Lower leg skin (tissue), 4 donors: ENCODE data around the gene OTUD7B. TPM values are rescaled to one million over a fixed set of nuclear protein-coding genes. Genes with fewer than 3 reads are reported as not detected.

Source experiments
- DNase-seq, 2 donors: peaks; one replicate each; pipeline ENCODE4 v3.0.0-alpha.2; 2019; ENCODE audit warnings: low spot score in 2 of 2
- H3K4me3 ChIP-seq: fragments of 200-600 bp; sonication (generic); 2 replicates; pipeline ENCODE4 v1.5.1; 2017; ENCODE audit warnings: mild to moderate bottlenecking, low read depth; ENCODE audit not compliant: poor library complexity, severe bottlenecking
- POLR2A ChIP-seq, 2 donors: fragments of 450-650 bp; IDR thresholded peaks; one replicate each; pipeline ENCODE4 v1.6.1; 2016 to 2017; ENCODE audit warnings: antibody characterized with exemption in 2 of 2, mild to moderate bottlenecking in 1 of 2, moderate library complexity in 1 of 2
- WGBS, 2 donors: methylation state at CpG; one replicate each; pipeline ENCODE4 v1.1.5; 2018; 5-methylcytosine and 5-hydroxymethylcytosine counted together
- intact Hi-C: fragments of 100-400 bp; cut with DNase I; formaldehyde crosslinking; loops from one replicate; pipeline ENCODE4 v1.15.0; 2023; ENCODE audit warnings: low total_unique reads
- total RNA-seq, 4 donors: library from RNA; depleted of rRNA; stranded (reverse); fragments of >200 nt; gene quantifications; one replicate each; pipeline ENCODE4 v1.1.0, GENCODE V29; 2016
- TF ChIP-seq, protein P1 (sequence below), 3 donors: fragments of 450-650 bp; IDR thresholded peaks; one replicate each; pipeline ENCODE4 v1.5.1; 2016; ENCODE audit warnings: antibody characterized with exemption in 3 of 3, mild to moderate bottlenecking in 3 of 3, moderate library complexity in 2 of 3

The OTUD7B gene
- total RNA-seq, 4 donors from 2014 or later = 16.9 to 21.4 (median 18.4) TPM

DNA sequence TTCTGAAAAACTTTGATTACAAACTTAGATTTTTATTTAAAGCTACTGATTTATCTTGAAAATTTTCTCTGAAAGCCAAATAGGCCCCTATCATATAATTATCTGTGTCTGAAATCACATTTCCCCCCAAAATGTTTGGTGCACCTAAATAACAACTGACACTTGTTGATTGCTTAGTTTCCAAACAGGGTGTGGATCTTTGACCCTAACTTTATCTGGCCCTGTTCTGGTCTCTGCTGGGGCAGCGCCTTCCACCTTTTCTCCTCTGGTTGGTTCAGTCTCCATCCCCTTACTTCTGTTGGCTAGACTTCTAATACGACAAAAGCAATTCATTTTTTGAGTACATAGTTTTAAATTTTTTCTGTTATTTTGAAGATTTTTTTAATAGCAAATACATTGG is 10.2 kb upstream of the OTUD7B start:
- 94 to 96% methylated on average over 2 of the region's 2 CpGs for WGBS, 2 donors
- no peak for TF ChIP-seq POLR2A (IDR thresholded peaks at IDR 0.05)
- TF ChIP-seq, protein P1, sequence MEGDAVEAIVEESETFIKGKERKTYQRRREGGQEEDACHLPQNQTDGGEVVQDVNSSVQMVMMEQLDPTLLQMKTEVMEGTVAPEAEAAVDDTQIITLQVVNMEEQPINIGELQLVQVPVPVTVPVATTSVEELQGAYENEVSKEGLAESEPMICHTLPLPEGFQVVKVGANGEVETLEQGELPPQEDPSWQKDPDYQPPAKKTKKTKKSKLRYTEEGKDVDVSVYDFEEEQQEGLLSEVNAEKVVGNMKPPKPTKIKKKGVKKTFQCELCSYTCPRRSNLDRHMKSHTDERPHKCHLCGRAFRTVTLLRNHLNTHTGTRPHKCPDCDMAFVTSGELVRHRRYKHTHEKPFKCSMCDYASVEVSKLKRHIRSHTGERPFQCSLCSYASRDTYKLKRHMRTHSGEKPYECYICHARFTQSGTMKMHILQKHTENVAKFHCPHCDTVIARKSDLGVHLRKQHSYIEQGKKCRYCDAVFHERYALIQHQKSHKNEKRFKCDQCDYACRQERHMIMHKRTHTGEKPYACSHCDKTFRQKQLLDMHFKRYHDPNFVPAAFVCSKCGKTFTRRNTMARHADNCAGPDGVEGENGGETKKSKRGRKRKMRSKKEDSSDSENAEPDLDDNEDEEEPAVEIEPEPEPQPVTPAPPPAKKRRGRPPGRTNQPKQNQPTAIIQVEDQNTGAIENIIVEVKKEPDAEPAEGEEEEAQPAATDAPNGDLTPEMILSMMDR (IDR thresholded peaks at IDR 0.05) = no peak
- no peak overlapping the region for H3K4me3 ChIP-seq
- no peak for DNase-seq
- intact Hi-C loops = no loop called here

DNA sequence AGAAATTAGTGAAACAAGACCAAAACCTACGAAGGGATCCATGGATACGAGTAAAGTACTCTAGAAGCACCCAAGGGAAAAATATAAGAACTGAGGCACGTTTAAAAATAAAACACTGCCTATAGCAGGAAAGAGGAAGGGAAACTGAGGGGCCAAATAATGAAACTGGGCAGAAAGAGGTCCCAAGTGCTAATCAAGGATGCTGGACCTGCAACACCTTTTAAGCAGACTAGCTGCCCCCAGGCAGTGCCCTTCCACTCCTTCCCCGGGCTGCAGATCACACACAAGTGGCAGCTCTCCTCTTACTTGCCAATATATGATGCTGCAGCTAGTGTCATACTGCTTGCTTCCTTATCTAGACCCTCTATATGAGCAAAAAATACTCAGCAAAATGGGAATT is 7.6 kb upstream of the OTUD7B start:
- intact Hi-C loops = no loop called here
- no peak for DNase-seq
- TF ChIP-seq POLR2A (IDR thresholded peaks at IDR 0.05) = no peak
- TF ChIP-seq, protein P1 (IDR thresholded peaks at IDR 0.05) = no peak
- no peak overlapping the region for H3K4me3 ChIP-seq
- 82 to 87% methylated on average over 4 of the region's 4 CpGs for WGBS, 2 donors

DNA sequence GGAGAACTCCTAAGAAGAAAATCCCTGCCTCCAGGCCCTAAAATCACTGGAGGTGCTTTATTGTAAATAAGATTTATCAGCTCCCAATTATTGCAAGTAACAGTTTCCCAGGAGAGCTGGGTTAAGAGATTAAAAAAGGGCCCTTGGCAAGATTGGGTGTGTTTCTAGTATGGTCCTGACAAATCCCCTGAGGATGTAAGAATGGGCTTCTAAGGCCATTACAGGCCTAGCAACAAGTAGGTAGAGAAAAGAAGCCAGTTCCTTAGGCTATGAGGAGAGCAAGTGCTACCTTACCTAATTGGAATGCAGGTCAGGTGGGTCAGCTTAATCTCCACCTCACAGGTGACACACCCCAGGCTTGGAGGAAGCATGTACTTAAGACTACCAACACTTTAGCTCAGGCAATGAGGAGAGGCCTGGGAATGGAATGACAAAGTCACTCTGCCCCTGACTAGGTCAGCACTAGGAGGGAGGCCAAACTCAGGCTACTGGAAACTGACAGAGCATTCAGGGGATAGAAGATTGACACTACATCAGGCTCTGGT is 6.8 kb upstream of the OTUD7B start:
- TF ChIP-seq, protein P1 (IDR thresholded peaks at IDR 0.05) = no peak
- no peak for TF ChIP-seq POLR2A (IDR thresholded peaks at IDR 0.05)
- no peak overlapping the region for H3K4me3 ChIP-seq

DNA sequence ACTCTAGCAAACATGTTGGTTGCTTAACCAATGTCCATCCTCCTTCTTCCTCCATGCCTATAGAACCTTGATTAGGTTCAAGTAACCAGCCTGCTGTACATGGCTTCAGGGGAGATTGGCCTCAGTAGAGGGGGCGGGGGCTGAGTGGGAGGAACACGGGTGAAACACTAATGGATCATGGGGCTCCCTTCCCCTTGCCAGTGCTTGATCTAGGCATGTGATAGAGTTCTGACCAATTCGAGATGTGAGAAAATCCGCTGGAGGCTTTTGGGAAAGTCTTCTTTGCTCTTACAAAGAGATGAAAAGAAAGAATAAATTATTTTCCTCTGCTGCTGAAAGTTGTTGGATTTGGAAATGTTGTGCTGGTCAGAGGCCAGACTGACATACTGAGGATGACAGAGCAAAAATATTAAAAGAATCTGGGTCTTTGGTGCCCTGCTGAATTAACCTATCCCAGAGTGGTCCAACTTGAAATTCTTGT is 5.2 kb upstream of the OTUD7B start:
- 47 to 56% methylated on average over 4 of the region's 4 CpGs for WGBS, 2 donors
- intact Hi-C loops = no loop called here
- TF ChIP-seq, protein P1 (IDR thresholded peaks at IDR 0.05) = no peak
- no peak for TF ChIP-seq POLR2A (IDR thresholded peaks at IDR 0.05)
- no peak overlapping the region for H3K4me3 ChIP-seq
- DNase-seq = peak; percentile 56 to 90

More for the DNA sequence above, 6.8 kb upstream of the OTUD7B start:
- no peak for DNase-seq
- intact Hi-C loops = no loop called here

DNA sequence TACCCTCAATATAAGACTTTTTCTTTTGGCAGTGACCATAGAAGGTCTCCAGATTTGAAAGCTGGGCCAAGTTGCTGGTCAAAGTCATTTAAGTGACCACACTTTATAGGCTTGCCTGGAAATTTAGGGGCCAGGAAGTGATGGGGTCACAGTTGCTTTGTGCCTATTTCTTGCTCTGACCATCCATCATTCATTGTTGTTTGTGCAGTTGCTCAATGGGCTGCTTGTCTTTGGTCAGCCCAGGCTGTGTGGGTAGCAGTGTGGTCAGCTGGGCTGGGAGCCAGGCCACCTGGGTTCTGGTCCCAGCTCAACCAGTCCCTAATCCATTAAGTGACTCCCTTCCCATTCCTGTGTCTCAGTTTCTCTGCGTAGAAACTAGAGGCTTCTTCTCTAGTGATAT is 2.1 kb upstream of the OTUD7B start:
- DNase-seq = no peak
- WGBS, 2 donors = 95 to 100% methylated on average over 1 of the region's 1 CpG
- intact Hi-C loops = no loop called here
- no peak for TF ChIP-seq POLR2A (IDR thresholded peaks at IDR 0.05)
- TF ChIP-seq, protein P1 (IDR thresholded peaks at IDR 0.05) = no peak
- no peak overlapping the region for H3K4me3 ChIP-seq
